BJ (cell line): ENCODE results near the gene IQCM. TPM values are rescaled to one million over a fixed set of nuclear protein-coding genes. Genes with fewer than 3 reads are reported as not detected.

Source experiments
- CTCF ChIA-PET: fragments of 350-600 bp; formaldehyde crosslinking; extraction: SDS; loops from one replicate; lab custom pipeline; 2021; ENCODE audit warnings: antibody characterized with exemption, inconsistent platforms; lab: Yijun Ruan, JAX
- POLR2A ChIA-PET: fragments of 300-600 bp; sonication (Branson Sonifier 250); formaldehyde crosslinking; extraction: SDS; loops from one replicate; lab custom pipeline; 2021; ENCODE audit warnings: antibody characterized with exemption; lab: Charles Lee
- DNase-seq: peaks from one replicate; pipeline ENCODE4 v3.0.0-alpha.2; 2011; ENCODE audit warnings: low read depth
- H3K27me3 ChIP-seq: 2 replicates; pipeline ENCODE4 v1.6.0; 2011; ENCODE audit warnings: low read length; ENCODE audit not compliant: control insufficient read depth, insufficient read depth
- H3K36me3 ChIP-seq: 2 replicates; pipeline ENCODE4 v1.5.1; 2011; ENCODE audit warnings: low read length; ENCODE audit not compliant: control insufficient read depth, insufficient read depth
- H3K4me3 ChIP-seq: 2 replicates; pipeline ENCODE4 v1.5.1; 2011; ENCODE audit warnings: low read depth, mild to moderate bottlenecking, control low read depth, low read length
- polyA plus RNA-seq: library from polyadenylated mRNA; depleted of rRNA; stranded (reverse); fragments of >200 nt; gene quantifications from 2 replicates; pipeline ENCODE4 v1.2.3, GENCODE V29; 2011
- TF ChIP-seq, protein P1 (sequence below): IDR thresholded peaks from 2 replicates; pipeline ENCODE4 v1.5.1; 2011; ENCODE audit warnings: low read depth, mild to moderate bottlenecking, control low read depth, inconsistent platforms, low read length, moderate library complexity; ENCODE audit not compliant: insufficient read depth

IQCM gene
- polyA plus RNA-seq, 1 experiment = not detected

- ChIA-PET CTCF (no interaction called here), POLR2A (no interaction called here)
- H3K27me3 ChIP-seq = no peaks in the 10 kb centered on the region
- TF ChIP-seq, protein P1, sequence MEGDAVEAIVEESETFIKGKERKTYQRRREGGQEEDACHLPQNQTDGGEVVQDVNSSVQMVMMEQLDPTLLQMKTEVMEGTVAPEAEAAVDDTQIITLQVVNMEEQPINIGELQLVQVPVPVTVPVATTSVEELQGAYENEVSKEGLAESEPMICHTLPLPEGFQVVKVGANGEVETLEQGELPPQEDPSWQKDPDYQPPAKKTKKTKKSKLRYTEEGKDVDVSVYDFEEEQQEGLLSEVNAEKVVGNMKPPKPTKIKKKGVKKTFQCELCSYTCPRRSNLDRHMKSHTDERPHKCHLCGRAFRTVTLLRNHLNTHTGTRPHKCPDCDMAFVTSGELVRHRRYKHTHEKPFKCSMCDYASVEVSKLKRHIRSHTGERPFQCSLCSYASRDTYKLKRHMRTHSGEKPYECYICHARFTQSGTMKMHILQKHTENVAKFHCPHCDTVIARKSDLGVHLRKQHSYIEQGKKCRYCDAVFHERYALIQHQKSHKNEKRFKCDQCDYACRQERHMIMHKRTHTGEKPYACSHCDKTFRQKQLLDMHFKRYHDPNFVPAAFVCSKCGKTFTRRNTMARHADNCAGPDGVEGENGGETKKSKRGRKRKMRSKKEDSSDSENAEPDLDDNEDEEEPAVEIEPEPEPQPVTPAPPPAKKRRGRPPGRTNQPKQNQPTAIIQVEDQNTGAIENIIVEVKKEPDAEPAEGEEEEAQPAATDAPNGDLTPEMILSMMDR = no peak
- no peak overlapping the region for H3K4me3 ChIP-seq
- DNase-seq = no peak
- H3K36me3 ChIP-seq = no peaks in the 10 kb centered on the region
Observed at GRCh38 chr4:149589826-149590225, 225.8 kb downstream of the IQCM start.

DNA sequence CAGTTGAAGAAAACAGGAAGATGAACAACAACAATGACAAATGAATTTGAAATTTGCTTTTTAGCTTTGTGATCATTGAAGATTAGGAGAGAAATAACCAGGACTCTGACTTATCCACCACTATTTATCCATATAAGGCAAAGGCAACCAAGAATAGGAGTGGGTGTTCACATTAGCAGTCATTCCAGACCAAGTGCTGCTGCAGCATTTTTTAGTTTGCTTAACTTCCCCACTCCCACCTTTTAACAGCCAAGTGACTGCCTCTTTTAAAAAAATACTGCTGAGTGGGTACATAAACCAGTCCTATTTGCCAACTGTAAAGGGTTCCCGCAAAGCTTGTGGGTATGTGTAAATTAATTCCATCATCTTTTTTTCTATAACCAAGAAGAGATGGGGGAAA, 230.9 kb downstream of the IQCM start:
- H3K27me3 ChIP-seq = no peaks in the 10 kb centered on the region
- H3K36me3 ChIP-seq = no peaks in the 10 kb centered on the region
- no peak overlapping the region for H3K4me3 ChIP-seq
- DNase-seq = no peak
- ChIA-PET POLR2A (no interaction called here), CTCF (no interaction called here)
- TF ChIP-seq, protein P1 = no peak

DNA sequence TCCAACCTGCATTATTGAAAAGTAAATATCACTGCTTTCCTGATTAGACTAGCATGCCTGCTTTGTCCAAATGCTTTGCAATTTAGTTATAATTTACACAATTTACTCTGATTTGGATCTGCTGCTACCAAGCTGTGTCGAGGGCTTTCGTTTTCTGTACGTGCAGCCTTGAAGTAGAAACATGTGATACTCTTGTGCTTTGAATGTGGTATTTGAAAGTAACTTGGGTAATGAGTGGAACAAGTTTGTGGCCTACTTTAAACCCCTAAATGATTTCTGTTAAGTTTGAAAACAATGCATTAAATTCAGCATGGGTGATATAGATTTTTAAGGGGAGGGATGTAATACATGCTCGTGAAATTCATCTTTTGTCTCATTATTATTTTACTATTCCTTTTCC, 240.7 kb downstream of the IQCM start:
- TF ChIP-seq, protein P1 = no peak
- no peak overlapping the region for H3K4me3 ChIP-seq
- H3K27me3 ChIP-seq = no peaks in the 10 kb centered on the region
- no peak for DNase-seq
- CTCF ChIA-PET = no interaction called here
- POLR2A ChIA-PET = no interaction called here
- no peaks in the 10 kb centered on the region for H3K36me3 ChIP-seq

DNA sequence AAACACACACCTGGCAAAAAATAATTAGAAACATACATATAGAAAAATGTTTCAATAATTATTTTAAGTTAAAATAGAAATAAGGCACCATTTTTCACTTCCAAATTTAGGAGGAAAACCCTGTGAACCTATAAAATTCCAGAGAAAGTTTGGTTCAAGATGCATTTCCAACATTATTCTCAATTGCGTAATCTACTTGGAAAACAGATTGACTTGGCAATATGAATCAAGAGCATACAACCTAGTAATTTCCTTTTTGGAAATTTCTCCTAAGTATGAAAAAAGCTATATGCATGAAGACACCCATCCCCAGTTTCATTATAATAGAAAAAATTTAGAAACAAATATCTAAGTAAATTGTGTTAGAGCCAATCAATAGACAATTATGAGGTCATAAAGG, 242.9 kb downstream of the IQCM start:
- no peaks in the 10 kb centered on the region for H3K36me3 ChIP-seq
- H3K27me3 ChIP-seq = no peaks in the 10 kb centered on the region
- no peak for DNase-seq
- ChIA-PET POLR2A (no interaction called here), CTCF (no interaction called here)
- TF ChIP-seq, protein P1 = no peak
- H3K4me3 ChIP-seq = no peak overlapping the region

GRCh38 chr4:149555799-149556198, 259.8 kb downstream of the IQCM start:
- Histone ChIP-seq H3K27me3 (no peaks in the 10 kb centered on the region), H3K4me3 (no peak overlapping the region), H3K36me3 (no peaks in the 10 kb centered on the region)
- DNase-seq = no peak
- TF ChIP-seq, protein P1 = no peak
- ChIA-PET POLR2A (no interaction called here), CTCF (no interaction called here)
